NCI-H69 (cell line): Measurements from ENCODE around the gene NANP.

ENCODE experiments used
- DNase-seq: peaks from one replicate; lab custom pipeline; 2025; lab: John Stamatoyannopoulos, UW

The NANP gene

DNA sequence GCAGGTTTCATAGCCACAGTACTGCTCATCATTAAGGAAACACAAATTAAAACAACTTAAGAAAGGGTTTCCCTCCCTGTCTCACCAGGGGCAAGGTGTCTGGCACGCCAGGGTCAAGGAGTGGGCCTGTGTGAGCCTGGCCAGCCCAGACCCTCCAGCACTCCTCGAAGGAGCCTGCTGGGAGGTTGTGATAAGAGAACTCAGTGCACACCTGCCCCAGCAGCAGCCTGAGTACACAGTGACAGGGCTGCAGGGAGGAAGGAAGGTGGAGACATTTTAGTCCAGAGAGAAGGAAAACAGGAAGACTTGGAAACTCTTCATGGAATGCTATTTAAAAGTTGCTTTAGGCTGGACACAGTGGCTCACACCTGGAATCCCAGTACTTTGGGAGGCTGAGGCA, 52.6 kb downstream of the NANP start:
- DNase-seq = peak; percentile 14

GRCh38 chr20:25570148-25570530, 53.7 kb downstream of the NANP start:
- DNase-seq = no peak

DNA sequence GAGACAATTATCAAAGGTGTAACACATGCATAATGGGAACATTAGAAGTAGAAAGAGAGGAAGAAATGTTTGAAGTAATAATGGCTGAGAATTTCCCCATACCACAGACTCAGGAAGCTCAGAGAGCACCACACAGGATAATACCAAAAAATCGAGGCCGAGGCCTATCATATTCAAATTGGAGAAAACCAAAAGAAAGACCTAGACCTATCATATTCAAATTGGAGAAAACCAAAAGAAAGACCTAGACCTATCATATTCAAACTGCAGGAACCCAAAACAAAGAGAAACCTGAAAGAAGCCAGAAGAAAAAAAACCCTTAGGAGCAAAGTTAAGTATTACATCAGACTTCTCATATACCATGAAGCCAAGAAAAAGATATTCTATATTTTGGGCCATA, 56.5 kb downstream of the NANP start:
- no peak for DNase-seq

- no peak for DNase-seq
Measured at GRCh38 chr20:25566821-25567220, 57.0 kb downstream of the NANP start.

DNA sequence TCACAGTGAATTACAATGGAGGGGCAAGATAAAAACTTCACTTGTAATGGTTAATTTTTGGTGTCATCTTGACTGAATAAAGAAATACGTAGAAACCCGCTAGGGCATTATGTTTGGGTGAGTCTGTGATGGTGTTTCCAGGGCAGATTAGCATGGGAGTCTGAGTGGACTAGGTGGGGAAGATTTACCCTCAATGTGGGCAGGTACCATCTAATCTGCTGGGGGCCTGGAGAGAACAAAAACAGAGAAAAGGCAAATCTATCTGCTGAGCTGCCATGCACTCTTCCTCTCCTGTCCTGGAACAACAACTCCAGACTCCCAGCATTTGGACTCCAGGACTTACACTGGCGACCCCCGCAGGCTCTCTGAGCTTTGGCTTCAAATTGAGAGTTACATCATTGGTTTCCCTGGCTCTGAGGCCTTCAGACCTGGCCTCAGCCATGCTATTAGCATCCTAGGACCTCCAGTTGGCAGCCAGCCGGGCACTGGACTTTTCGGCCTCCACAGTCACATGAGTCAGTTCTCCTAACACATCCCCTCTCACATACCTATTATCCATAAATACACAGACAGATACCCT, 58.1 kb downstream of the NANP start:
- no peak for DNase-seq

- DNase-seq = no peak
Measured at GRCh38 chr20:25563876-25564275, 59.9 kb downstream of the NANP start.

DNA sequence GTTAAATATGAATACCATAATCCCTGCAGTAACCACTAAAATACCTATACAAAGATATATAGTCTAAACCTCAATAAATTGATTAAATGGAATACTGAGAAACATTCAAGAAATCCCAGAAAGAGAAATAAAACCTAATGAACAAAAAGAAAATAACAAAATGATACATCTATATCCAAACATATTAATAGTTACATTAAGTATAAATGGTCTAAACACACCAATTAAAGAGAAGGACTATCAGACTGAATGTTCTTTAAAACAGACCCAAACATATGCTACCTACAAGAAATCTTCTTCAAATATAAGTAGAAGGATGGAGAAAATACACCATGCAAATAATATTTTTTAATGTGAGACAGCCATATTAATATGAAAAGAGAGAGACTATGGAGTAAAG, 60.5 kb downstream of the NANP start:
- DNase-seq = no peak
